GM21717 (cell line): Measurements from ENCODE around the gene ANKRD27.
"Not testable (repeated sequence)": the region's sequence is repeated elsewhere in the genome, so short reads cannot be mapped to it uniquely, and the experiment has no call there.

ENCODE experiments used
- ATAC-seq: cut with Tn5 transposase; IDR thresholded peaks from one replicate; pipeline ENCODE4 v1.9.1; 2021; ENCODE audit warnings: mild to moderate bottlenecking, moderate library complexity; ENCODE audit not compliant: unreplicated experiment

The ANKRD27 gene

DNA sequence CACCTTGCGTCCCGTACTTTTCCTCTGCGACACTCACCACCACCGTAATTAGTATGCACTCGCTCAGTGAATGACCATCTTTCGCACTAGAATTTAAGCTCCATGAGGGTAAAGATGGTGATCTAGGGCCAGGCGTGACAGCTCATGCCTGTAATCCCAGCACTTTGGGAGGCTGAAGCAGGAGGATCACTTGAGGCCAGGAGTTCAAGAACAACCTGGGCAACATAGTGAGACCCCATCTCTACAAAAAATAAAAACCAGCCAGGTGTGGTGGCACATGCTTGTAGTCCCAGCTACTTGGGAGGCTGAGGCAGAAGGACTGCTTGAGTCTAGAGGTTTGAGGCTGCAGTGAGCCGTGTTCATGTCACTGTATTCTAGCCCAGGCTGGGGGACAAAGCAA is 18.6 kb downstream of the ANKRD27 start:
- not testable (repeated sequence) for ATAC-seq

GRCh38 chr19:32653599-32653915 is 21.4 kb downstream of the ANKRD27 start:
- ATAC-seq = no peak

GRCh38 chr19:32652894-32653598 is 21.9 kb downstream of the ANKRD27 start:
- ATAC-seq = no peak

GRCh38 chr19:32652331-32652730 is 22.6 kb downstream of the ANKRD27 start:
- ATAC-seq = not testable (repeated sequence)

- no peak for ATAC-seq
These were observed 23.2 kb downstream of the ANKRD27 start for GRCh38 chr19:32651729-32652140.

DNA sequence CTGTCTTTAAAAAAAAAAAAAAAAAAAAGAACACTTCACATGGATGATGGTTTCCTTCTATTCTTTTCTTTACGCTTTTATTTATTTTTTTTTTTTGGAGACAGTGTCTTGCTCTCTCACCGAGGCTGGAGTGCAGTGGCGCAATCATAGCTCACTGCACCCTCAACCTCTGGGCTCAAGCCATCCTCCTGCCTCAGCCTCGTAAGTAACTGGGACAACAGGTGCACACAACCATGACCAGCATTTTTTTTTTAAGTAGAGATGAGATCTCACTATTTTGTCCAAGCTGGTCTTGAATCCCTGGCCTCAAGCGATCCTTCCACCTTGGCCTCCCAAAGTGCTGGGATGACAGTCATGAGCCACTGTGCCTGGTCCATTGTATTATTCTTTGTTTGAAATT is 24.3 kb downstream of the ANKRD27 start:
- ATAC-seq = no peak

- ATAC-seq = no peak
These were observed 25.2 kb downstream of the ANKRD27 start for GRCh38 chr19:32649751-32650150.

DNA sequence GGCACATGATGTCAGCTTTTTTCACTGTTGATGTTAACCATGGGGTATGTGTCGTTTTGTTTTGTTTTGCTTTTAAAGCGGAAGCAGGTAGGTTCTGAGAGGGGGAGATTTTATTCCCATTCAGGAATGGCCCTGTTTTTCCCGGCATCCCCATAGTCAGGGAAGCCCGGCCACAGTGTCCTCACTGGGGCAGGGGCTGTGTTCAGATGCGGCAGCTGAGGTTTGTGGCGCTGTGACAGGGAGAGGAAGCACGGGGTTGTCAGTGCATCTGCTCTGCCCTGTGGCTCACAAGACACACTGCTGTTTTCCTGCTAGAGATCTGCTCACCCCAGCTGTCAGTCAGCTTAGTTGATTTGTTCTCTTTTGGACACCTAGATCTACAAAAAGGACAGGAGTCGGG is 27.6 kb downstream of the ANKRD27 start:
- no peak for ATAC-seq

GRCh38 chr19:32646556-32646955 is 28.4 kb downstream of the ANKRD27 start:
- no peak for ATAC-seq

GRCh38 chr19:32642771-32643170 is 32.2 kb downstream of the ANKRD27 start:
- ATAC-seq = no peak

GRCh38 chr19:32638625-32639024 is 36.4 kb downstream of the ANKRD27 start:
- no peak for ATAC-seq

DNA sequence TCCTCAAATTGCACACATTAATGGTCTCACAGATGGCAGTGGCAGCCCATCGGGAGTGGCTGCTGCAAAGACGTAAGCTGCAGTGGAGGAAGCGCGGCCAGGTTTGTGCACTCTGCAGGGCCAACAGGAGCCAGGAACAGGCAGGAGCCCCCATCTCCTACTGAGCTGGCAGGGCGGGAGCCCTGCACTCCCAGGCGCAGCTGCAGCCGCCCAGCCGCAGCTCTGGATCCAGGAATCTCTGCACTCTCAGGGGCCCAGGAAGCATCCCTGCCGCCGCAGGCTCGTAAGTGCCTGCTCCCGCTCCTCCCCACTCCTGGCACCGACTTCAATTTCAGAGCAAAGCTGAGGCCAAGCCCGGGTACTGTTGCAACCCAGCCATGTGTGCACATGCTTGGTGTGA is 37.5 kb downstream of the ANKRD27 start:
- no peak for ATAC-seq

GRCh38 chr19:32631381-32631780 is 43.6 kb downstream of the ANKRD27 start:
- no peak for ATAC-seq

- no peak for ATAC-seq
These were observed 44.6 kb downstream of the ANKRD27 start for GRCh38 chr19:32630338-32630737.

GRCh38 chr19:32627714-32628270 is 47.2 kb downstream of the ANKRD27 start:
- no peak for ATAC-seq

DNA sequence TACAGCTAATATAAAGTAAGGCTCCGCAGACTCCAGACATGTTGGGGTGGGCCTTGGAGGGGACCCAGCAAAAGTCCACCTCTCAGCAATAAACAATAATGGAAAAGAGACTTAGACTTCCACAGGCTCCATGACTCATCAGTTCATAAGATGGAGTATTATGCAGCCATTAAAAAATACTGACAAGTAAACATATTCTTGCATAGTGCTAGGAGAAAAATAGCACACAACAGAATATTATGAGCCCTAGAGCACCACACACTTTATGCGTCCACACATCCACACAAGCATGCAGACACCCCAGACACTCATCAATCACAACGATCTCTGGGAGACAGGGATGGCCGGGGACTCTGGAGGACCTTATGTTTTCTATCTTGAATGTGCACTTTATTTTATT is 48.0 kb downstream of the ANKRD27 start:
- no peak for ATAC-seq

- ATAC-seq = no peak
These were observed 50.6 kb downstream of the ANKRD27 start for GRCh38 chr19:32624410-32624809.

- ATAC-seq = no peak
These were observed 53.0 kb downstream of the ANKRD27 start for GRCh38 chr19:32622002-32622401.

DNA sequence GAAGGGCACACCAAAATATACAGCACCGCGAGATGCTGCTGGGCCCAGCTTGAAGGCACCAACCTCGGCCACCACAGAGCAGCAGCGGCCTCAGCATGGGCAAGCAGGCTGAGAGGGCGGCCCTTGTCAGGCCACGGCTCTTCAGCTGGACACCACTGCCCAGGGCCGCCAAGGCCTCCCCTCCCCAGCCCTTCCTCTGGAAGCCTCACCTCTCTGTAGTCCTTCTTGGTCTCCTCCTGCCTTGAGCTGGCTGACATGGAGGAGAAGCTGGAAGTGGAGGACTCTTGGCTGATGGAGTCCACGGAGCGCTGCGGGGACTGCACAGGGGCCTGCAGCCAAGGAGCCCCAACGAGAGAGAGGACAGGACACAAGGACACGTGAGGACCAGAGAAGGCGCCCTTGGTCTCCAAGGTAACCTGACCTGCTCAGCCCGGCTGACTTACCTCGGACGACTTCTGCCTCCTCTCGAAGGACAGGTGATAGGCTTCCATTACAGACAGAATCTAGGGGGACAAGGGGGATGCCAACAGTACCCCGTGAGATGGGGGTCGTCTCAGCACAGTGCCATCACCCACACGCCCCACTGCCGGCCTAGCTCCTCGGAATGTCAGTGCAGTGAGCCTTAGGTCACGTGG is 55.8 kb downstream of the ANKRD27 start:
- no peak for ATAC-seq

DNA sequence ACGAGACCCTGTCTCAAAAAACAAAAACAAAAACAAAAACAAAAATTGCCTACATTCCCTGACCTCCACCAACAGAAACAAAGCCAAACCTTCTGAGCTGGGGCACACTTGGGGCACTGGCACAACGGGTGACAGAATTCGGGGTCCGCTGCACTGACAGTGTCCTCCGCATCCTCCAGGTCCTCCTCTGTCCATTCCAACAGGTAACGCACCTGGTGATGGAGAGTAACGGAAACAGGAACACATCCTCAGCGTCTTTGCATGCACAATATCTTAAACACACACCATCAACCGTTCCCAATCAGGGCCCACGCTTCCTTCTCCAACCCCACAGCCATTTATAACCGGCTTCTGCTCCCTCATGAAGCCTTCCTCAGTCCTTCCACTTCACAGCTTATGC is 59.4 kb downstream of the ANKRD27 start:
- ATAC-seq = no peak

DNA sequence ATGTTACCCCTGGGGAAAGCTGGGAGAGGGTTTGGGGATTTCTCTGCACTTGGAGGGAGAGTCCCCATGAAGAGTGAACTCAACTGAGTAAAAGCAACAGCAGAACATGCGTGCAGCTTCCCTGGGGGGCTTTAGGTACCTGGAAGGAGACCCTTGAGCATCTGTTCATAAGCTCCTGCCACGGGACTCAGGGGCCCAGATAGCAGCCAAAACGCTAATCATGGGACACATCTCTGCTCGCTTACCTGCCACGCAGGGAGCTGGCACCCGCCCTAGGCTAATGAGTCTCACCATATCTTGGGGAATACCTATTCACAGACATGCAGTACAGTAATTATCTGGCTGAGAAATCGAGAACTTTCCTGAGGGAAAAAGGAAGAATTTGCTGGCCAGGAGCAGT is 60.1 kb downstream of the ANKRD27 start:
- ATAC-seq = no peak

DNA sequence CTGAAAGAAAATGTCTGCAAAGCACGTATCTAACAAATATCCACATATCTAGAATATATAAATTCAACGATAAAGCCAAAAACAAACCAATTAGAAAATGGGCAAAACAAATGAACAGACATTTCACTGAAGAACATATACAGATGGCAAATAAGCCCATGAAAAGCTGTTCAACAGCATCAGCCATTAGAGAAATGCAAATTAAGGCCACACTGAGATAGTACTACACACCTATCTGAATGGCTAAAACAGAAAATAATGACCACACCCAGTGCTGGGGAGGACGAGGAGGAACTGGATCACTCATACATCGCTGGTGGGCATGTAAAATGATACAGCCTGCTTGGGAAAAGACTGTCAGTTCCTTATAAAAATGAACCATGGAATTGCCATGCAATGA is 62.0 kb downstream of the ANKRD27 start:
- ATAC-seq = no peak

DNA sequence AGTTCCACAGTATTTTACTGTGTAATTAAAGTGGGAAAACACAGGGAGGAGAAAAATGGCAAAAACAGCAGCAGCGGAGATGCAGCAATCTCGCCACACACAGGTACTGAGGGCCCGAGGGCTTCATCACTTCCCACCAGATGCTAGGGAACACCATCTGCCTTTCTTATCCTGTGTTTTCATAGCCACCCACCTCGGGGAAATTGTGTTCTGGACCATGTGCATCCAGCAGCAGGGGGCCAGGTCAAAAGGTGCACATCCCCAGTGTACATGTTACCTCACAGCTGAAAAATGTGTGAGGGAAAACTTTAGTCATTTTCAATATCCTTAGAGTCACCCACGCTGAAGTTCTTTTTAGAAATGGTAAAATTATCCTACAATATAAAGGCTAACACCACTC is 63.8 kb downstream of the ANKRD27 start:
- ATAC-seq = no peak
